Esophagus (tissue), 2 donors: Measurements from ENCODE around the gene CACNG3. TPM values are rescaled to one million over a fixed set of nuclear protein-coding genes. Genes with fewer than 3 reads are reported as not detected.

ENCODE experiments used
- H3K27ac ChIP-seq, 2 donors: one replicate each; pipeline ENCODE4 v1.5.1; 2013; ENCODE audit warnings: low read depth in 2 of 2, mild to moderate bottlenecking in 2 of 2, inconsistent platforms in 1 of 2, low read length in 1 of 2, moderate library complexity in 1 of 2
- H3K27me3 ChIP-seq, 2 donors: one replicate each; pipeline ENCODE4 v1.6.1; 2013; ENCODE audit warnings: low read length in 2 of 2, control low read depth in 1 of 2, mild to moderate bottlenecking in 1 of 2; ENCODE audit not compliant: insufficient read depth in 2 of 2, control insufficient read depth in 1 of 2
- H3K36me3 ChIP-seq, 2 donors: one replicate each; pipeline ENCODE4 v1.6.1; 2013; ENCODE audit warnings: low read length in 1 of 2; ENCODE audit not compliant: control insufficient read depth in 2 of 2, insufficient read depth in 2 of 2
- H3K4me1 ChIP-seq, 2 donors: one replicate each; pipeline ENCODE4 v1.6.1; 2013; ENCODE audit warnings: low read length in 1 of 2; ENCODE audit not compliant: control insufficient read depth in 2 of 2, insufficient read depth in 2 of 2
- H3K4me3 ChIP-seq, 2 donors: one replicate each; pipeline ENCODE4 v1.5.1; 2013; ENCODE audit warnings: low read length in 2 of 2, mild to moderate bottlenecking in 2 of 2, low read depth in 1 of 2, moderate library complexity in 1 of 2
- H3K9me3 ChIP-seq, 2 donors: one replicate each; pipeline ENCODE4 v1.6.1; 2013; ENCODE audit warnings: mild to moderate bottlenecking in 2 of 2, low read depth in 1 of 2, low read length in 1 of 2, moderate library complexity in 1 of 2; ENCODE audit not compliant: control insufficient read depth in 2 of 2, insufficient read depth in 1 of 2
- WGBS, 2 donors: extraction: QIAGEN DNeasy Blood & Tissue Kit; methylation state at CpG; one replicate each; pipeline ENCODE4 v1.1.7; 2013; 5-methylcytosine and 5-hydroxymethylcytosine counted together
- polyA plus RNA-seq, 2 donors: library from polyadenylated mRNA; stranded (reverse); fragments of 200-250 nt; gene quantifications; one replicate each; pipeline ENCODE4 v1.2.3, GENCODE V29; 2013
- donor health status: healthy with polysubstance abuse.
- donor health status: Bipolar disorder and iron deficiency.

The CACNG3 gene
- polyA plus RNA-seq, 2 donors: not detected

GRCh38 chr16:24345704-24346103 lies 89.6 kb downstream of the CACNG3 start:
- H3K4me3 ChIP-seq: no peak overlapping the region
- H3K9me3 ChIP-seq: no peaks in the 10 kb centered on the region
- 75% methylated on average over 4 of the region's 4 CpGs for WGBS, 2 donors
- H3K36me3 ChIP-seq: no peaks in the 10 kb centered on the region
- no peaks in the 10 kb centered on the region for H3K27me3 ChIP-seq
- no peaks in the 10 kb centered on the region for H3K4me1 ChIP-seq
- no peak overlapping the region for H3K27ac ChIP-seq

GRCh38 chr16:24346734-24347133 lies 90.6 kb downstream of the CACNG3 start:
- no peak overlapping the region for H3K27ac ChIP-seq
- no peak overlapping the region for H3K4me3 ChIP-seq
- no peaks in the 10 kb centered on the region for H3K9me3 ChIP-seq
- no peaks in the 10 kb centered on the region for H3K36me3 ChIP-seq
- 66% methylated on average over 11 of the region's 11 CpGs for WGBS, 2 donors
- no peaks in the 10 kb centered on the region for H3K4me1 ChIP-seq
- no peaks in the 10 kb centered on the region for H3K27me3 ChIP-seq

GRCh38 chr16:24347556-24347955 lies 91.4 kb downstream of the CACNG3 start:
- Histone ChIP-seq H3K27ac (no peak overlapping the region), H3K9me3 (no peaks in the 10 kb centered on the region), H3K4me1 (no peaks in the 10 kb centered on the region), H3K4me3 (no peak overlapping the region), H3K27me3 (no peaks in the 10 kb centered on the region), H3K36me3 (no peaks in the 10 kb centered on the region)
- WGBS, 2 donors: 36 to 38% methylated on average over 2 of the region's 2 CpGs

DNA sequence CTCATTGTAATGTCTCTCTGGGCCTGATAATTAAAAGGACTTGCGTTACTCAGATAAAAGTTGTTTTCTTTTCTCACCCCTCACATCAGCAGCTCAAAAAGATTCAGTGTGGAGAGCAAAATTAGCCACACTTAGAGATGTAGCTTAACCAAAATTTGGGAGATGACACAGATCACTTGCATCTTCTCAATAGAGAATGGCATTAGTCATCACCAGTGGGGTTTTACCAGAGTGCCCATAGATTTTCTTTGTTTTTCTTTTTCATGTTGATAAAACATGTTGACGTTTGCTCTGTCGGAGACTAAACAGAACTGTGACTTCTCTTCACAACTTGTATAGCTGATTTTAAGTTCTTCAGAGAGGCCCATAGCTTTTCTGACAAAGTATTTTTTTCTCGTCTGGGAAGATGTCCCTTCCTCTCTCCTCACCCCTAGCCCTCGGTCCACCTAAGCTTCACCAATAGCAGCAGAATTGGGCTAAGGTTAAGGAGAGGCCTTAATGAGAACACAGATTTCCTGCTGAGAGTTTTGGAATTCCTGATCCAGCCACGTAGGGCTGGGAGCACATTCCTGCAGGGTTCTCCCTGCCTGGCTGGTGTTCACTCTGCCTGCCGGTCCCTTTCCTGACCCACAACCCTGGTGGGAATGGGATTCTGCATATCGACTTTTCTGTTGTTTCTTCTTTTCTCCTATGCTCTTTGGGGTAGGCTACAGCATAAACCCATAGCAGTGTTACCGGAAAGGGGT lies 92.6 kb downstream of the CACNG3 start:
- Histone ChIP-seq H3K36me3 (no peaks in the 10 kb centered on the region), H3K9me3 (no peaks in the 10 kb centered on the region), H3K27me3 (no peaks in the 10 kb centered on the region), H3K4me3 (no peak overlapping the region), H3K27ac (no peak overlapping the region), H3K4me1 (no peaks in the 10 kb centered on the region)
- WGBS, 2 donors: 43 to 44% methylated on average over 9 of the region's 9 CpGs

GRCh38 chr16:24349320-24349719 lies 93.2 kb downstream of the CACNG3 start:
- H3K36me3 ChIP-seq: no peaks in the 10 kb centered on the region
- H3K27ac ChIP-seq: no peak overlapping the region
- no peak overlapping the region for H3K4me3 ChIP-seq
- H3K9me3 ChIP-seq: no peaks in the 10 kb centered on the region
- WGBS, 2 donors: 64 to 69% methylated on average over 8 of the region's 8 CpGs
- no peaks in the 10 kb centered on the region for H3K27me3 ChIP-seq
- no peaks in the 10 kb centered on the region for H3K4me1 ChIP-seq

DNA sequence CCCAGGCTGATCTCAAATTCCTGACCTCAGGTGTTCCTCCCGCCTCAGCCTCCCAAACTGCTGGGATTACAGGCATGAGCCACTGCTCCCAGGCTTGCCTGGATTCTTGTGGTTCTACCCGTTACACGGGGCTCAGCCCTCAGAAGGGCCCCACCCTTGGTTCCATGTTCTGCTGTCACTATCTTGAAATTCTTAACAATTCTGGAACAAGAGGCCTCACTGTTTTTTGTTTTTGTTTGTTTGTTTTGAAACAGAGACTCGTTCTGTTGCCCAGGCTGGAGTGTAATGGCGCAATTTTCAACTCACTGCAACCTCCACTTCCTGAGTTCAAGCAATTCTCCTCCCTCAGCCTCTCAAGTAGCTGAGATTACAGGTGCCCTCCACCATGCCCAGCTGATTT lies 96.6 kb downstream of the CACNG3 start:
- Histone ChIP-seq H3K27me3 (no peaks in the 10 kb centered on the region), H3K36me3 (no peaks in the 10 kb centered on the region), H3K27ac (no peak overlapping the region), H3K4me1 (no peaks in the 10 kb centered on the region), H3K9me3 (no peaks in the 10 kb centered on the region), H3K4me3 (no peak overlapping the region)
- WGBS, 2 donors: 68 to 75% methylated on average over 5 of the region's 5 CpGs

- Histone ChIP-seq H3K27ac (no peak overlapping the region), H3K36me3 (no peaks in the 10 kb centered on the region), H3K27me3 (no peaks in the 10 kb centered on the region), H3K9me3 (no peaks in the 10 kb centered on the region), H3K4me1 (no peaks in the 10 kb centered on the region), H3K4me3 (no peak overlapping the region)
- 63 to 66% methylated on average over 5 of the region's 5 CpGs for WGBS, 2 donors
Observed at GRCh38 chr16:24353622-24354021, 97.5 kb downstream of the CACNG3 start.

GRCh38 chr16:24357511-24357910 lies 101.4 kb downstream of the CACNG3 start:
- H3K4me1 ChIP-seq: no peaks in the 10 kb centered on the region
- 80 to 81% methylated on average over 7 of the region's 7 CpGs for WGBS, 2 donors
- H3K27me3 ChIP-seq: no peaks in the 10 kb centered on the region
- no peak overlapping the region for H3K27ac ChIP-seq
- H3K9me3 ChIP-seq: no peaks in the 10 kb centered on the region
- H3K4me3 ChIP-seq: no peak overlapping the region
- no peaks in the 10 kb centered on the region for H3K36me3 ChIP-seq

- Histone ChIP-seq H3K4me1 (no peaks in the 10 kb centered on the region), H3K27me3 (no peaks in the 10 kb centered on the region), H3K27ac (no peak overlapping the region), H3K9me3 (no peaks in the 10 kb centered on the region), H3K4me3 (no peak overlapping the region), H3K36me3 (no peaks in the 10 kb centered on the region)
- WGBS, 2 donors: 65% methylated on average over 5 of the region's 5 CpGs
Observed at GRCh38 chr16:24358117-24358516, 102.0 kb downstream of the CACNG3 start.

GRCh38 chr16:24359490-24359889 lies 103.4 kb downstream of the CACNG3 start:
- H3K4me1 ChIP-seq: no peaks in the 10 kb centered on the region
- no peaks in the 10 kb centered on the region for H3K9me3 ChIP-seq
- H3K36me3 ChIP-seq: no peaks in the 10 kb centered on the region
- no peak overlapping the region for H3K27ac ChIP-seq
- H3K4me3 ChIP-seq: no peak overlapping the region
- H3K27me3 ChIP-seq: no peaks in the 10 kb centered on the region
